Measurements from ENCODE around the gene NANOS1. TPM values are rescaled to one million over a fixed set of nuclear protein-coding genes. Genes with fewer than 3 reads are reported as not detected.

NANOS1 gene
- total RNA-seq, 5 donors from 2014 or later (not counting 1 experiment from before 2014, with no cell fraction given): 0.08 to 0.60 (median 0.38) TPM

GRCh38 chr10:119006451-119007210 lies 22.9 kb upstream of the NANOS1 start:
- WGBS (ENCODE audit: insufficient coverage): 64% methylated on average over 6 of the region's 9 CpGs
- no peaks in the 10 kb centered on the region for H3K36me3 Mint-ChIP-seq
- H3K4me3 Mint-ChIP-seq: no peak overlapping the region
- H3K27ac ChIP-seq (ENCODE audit: low read length): no peak overlapping the region
- no peaks in the 10 kb centered on the region for H3K36me3 ChIP-seq (ENCODE audit: control insufficient read depth in 2 of 2, extremely low read depth in 1 of 2, insufficient read depth in 1 of 2, low read length in 1 of 2)
- no peak overlapping the region for H3K4me3 ChIP-seq (ENCODE audit: control insufficient read depth in 1 of 2, extremely low read depth in 1 of 2, low read length in 1 of 2)
- H3K9me3 Mint-ChIP-seq: no peaks in the 10 kb centered on the region
- no peak for ATAC-seq (replicated peaks in 1 of 4)
- peaks cover 0 to 27% of the 10 kb centered on the region in 2 experiments for H3K27me3 ChIP-seq (replicated peaks in 1 of 2; ENCODE audit: control insufficient read depth in 2 of 2, extremely low read depth in 1 of 2, insufficient read depth in 2 of 2, low read length in 1 of 2)
- H3K27ac Mint-ChIP-seq: no peak overlapping the region
- DNase-seq: no peak
- H3K4me1 ChIP-seq (ENCODE audit: control insufficient read depth in 1 of 2, extremely low read depth in 1 of 2, insufficient read depth in 2 of 2, low read length in 2 of 2): no peaks in the 10 kb centered on the region
- no peaks in the 10 kb centered on the region for H3K9me3 ChIP-seq
- H3K4me1 Mint-ChIP-seq: no peaks in the 10 kb centered on the region
- CTCF ChIA-PET: no interaction called here
- POLR2A ChIA-PET: no interaction called here
- peaks cover 18 to 22% of the 10 kb centered on the region in 2 donors for H3K27me3 Mint-ChIP-seq

- ChIA-PET POLR2A (no interaction called here), CTCF (no interaction called here)
- Histone ChIP-seq H3K4me1 (ENCODE audit: control insufficient read depth in 1 of 2, extremely low read depth in 1 of 2, insufficient read depth in 2 of 2, low read length in 2 of 2) (no peaks in the 10 kb centered on the region), H3K27me3 (replicated peaks in 1 of 2; ENCODE audit: control insufficient read depth in 2 of 2, extremely low read depth in 1 of 2, insufficient read depth in 2 of 2, low read length in 1 of 2) (peaks cover 0 to 25% of the 10 kb centered on the region in 2 experiments), H3K36me3 (ENCODE audit: control insufficient read depth in 2 of 2, extremely low read depth in 1 of 2, insufficient read depth in 1 of 2, low read length in 1 of 2) (no peaks in the 10 kb centered on the region), H3K4me3 (ENCODE audit: control insufficient read depth in 1 of 2, extremely low read depth in 1 of 2, low read length in 1 of 2) (no peak overlapping the region), H3K27ac (ENCODE audit: low read length) (no peak overlapping the region), H3K9me3 (no peaks in the 10 kb centered on the region)
- H3K36me3 Mint-ChIP-seq: no peaks in the 10 kb centered on the region
- WGBS (ENCODE audit: insufficient coverage): 100% methylated on average over 1 of the region's 4 CpGs
- ATAC-seq (replicated peaks in 1 of 4): no peak
- no peak overlapping the region for H3K27ac Mint-ChIP-seq
- no peak for DNase-seq
- no peaks in the 10 kb centered on the region for H3K4me1 Mint-ChIP-seq
- no peak overlapping the region for H3K4me3 Mint-ChIP-seq
- peaks cover 17 to 18% of the 10 kb centered on the region in 2 donors for H3K27me3 Mint-ChIP-seq
- no peaks in the 10 kb centered on the region for H3K9me3 Mint-ChIP-seq
Measured at GRCh38 chr10:119007211-119007574, 22.3 kb upstream of the NANOS1 start.

DNA sequence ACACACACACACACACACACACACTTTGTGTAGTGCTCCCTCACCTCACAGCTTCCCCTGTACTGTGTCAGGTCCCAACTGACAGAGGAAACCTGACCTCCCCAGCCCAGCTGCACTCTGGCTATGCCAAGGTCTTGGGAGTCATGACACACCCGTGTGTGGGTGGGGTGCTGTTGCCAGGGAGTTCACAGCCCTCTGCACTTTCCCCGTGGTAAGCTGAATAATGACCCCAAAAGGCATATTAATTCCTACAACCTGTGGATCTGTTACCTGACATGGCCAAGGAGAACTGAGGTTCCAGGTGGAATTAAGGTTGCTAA lies 8.9 kb upstream of the NANOS1 start:
- no peaks in the 10 kb centered on the region for H3K36me3 Mint-ChIP-seq
- no peaks in the 10 kb centered on the region for H3K36me3 ChIP-seq (ENCODE audit: control insufficient read depth in 2 of 2, extremely low read depth in 1 of 2, insufficient read depth in 1 of 2, low read length in 1 of 2)
- H3K4me3 Mint-ChIP-seq: no peak overlapping the region
- no peak overlapping the region for H3K27ac ChIP-seq (ENCODE audit: low read length)
- no peak overlapping the region for H3K4me3 ChIP-seq (ENCODE audit: control insufficient read depth in 1 of 2, extremely low read depth in 1 of 2, low read length in 1 of 2)
- no CpG with 5 or more reads among the region's 2 CpGs for WGBS (ENCODE audit: insufficient coverage)
- ATAC-seq (replicated peaks in 1 of 4) (no peak), DNase-seq (no peak)
- ChIA-PET POLR2A (no interaction called here), CTCF (no interaction called here)
- no peak overlapping the region for H3K27ac Mint-ChIP-seq
- peaks cover 3 to 10% of the 10 kb centered on the region in 2 donors for H3K27me3 Mint-ChIP-seq
- H3K4me1 ChIP-seq (ENCODE audit: control insufficient read depth in 1 of 2, extremely low read depth in 1 of 2, insufficient read depth in 2 of 2, low read length in 2 of 2): no peaks in the 10 kb centered on the region
- no peaks in the 10 kb centered on the region for H3K9me3 Mint-ChIP-seq
- no peaks in the 10 kb centered on the region for H3K9me3 ChIP-seq
- H3K4me1 Mint-ChIP-seq: no peaks in the 10 kb centered on the region
- H3K27me3 ChIP-seq (replicated peaks in 1 of 2; ENCODE audit: control insufficient read depth in 2 of 2, extremely low read depth in 1 of 2, insufficient read depth in 2 of 2, low read length in 1 of 2): peaks cover 0 to 9% of the 10 kb centered on the region in 2 experiments

DNA sequence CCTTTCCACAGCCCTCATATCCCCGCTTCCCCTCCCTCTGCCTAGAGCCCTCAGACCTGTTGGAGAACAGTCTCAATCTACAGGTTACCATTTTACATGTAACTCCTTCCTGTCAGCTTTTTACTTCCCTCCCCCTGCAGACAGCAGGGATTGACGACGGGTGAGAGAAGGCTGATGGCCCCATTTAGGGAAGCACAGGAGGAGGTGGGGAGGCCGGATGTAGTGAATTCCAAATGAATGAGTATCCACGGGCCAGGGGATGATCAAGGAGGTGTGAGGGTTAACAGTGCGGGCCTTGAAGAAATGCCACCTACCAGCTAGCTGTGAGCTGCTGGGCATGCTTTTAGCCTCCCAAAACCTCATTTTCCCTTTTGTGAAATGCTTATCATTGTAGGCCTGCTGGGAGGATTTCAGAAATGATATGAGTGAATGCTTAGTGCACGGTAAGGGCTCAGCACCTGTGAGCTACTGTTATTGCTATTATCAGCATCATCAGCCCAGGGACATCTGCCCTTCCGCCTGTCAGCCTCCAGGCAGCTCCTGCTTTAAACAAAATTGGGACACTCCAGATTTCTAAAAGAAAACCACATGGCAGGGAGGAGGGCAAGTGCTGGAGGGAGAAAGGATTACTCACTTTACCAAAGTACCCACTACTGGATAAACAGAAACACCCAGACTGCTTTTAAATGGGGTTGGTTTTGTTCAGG lies 6.5 kb upstream of the NANOS1 start:
- no peaks in the 10 kb centered on the region for H3K4me1 ChIP-seq (ENCODE audit: control insufficient read depth in 1 of 2, extremely low read depth in 1 of 2, insufficient read depth in 2 of 2, low read length in 2 of 2)
- DNase-seq (no peak), ATAC-seq (replicated peaks in 1 of 4) (no peak)
- ChIA-PET POLR2A (no interaction called here), CTCF (interaction anchor here in 1 of 2 donors (1.1 kb wide), 2 partner anchors 454 to 836 kb away, joined by 3 to 6 read pairs; no protein-coding TSS in a partner anchor)
- WGBS (ENCODE audit: insufficient coverage): no CpG with 5 or more reads among the region's 8 CpGs
- Mint-ChIP-seq H3K9me3 (no peaks in the 10 kb centered on the region), H3K27ac (no peak overlapping the region), H3K4me3 (no peak overlapping the region), H3K27me3 (peaks cover 0 to 9% of the 10 kb centered on the region in 2 donors), H3K4me1 (peaks cover 0 to 3% (median 0%) of the 10 kb centered on the region in 3 donors), H3K36me3 (no peaks in the 10 kb centered on the region)
- no peak overlapping the region for H3K4me3 ChIP-seq (ENCODE audit: control insufficient read depth in 1 of 2, extremely low read depth in 1 of 2, low read length in 1 of 2)
- no peaks in the 10 kb centered on the region for H3K9me3 ChIP-seq
- no peaks in the 10 kb centered on the region for H3K36me3 ChIP-seq (ENCODE audit: control insufficient read depth in 2 of 2, extremely low read depth in 1 of 2, insufficient read depth in 1 of 2, low read length in 1 of 2)
- H3K27me3 ChIP-seq (replicated peaks in 1 of 2; ENCODE audit: control insufficient read depth in 2 of 2, extremely low read depth in 1 of 2, insufficient read depth in 2 of 2, low read length in 1 of 2): peaks cover 0 to 2% of the 10 kb centered on the region in 2 experiments
- H3K27ac ChIP-seq (ENCODE audit: low read length): no peak overlapping the region

GRCh38 chr10:119023553-119023868 lies 6.0 kb upstream of the NANOS1 start:
- H3K27ac Mint-ChIP-seq: no peak overlapping the region
- peaks cover 0 to 7% (median 0%) of the 10 kb centered on the region in 3 donors for H3K4me1 Mint-ChIP-seq
- Histone ChIP-seq H3K9me3 (no peaks in the 10 kb centered on the region), H3K36me3 (ENCODE audit: control insufficient read depth in 2 of 2, extremely low read depth in 1 of 2, insufficient read depth in 1 of 2, low read length in 1 of 2) (no peaks in the 10 kb centered on the region), H3K4me1 (ENCODE audit: control insufficient read depth in 1 of 2, extremely low read depth in 1 of 2, insufficient read depth in 2 of 2, low read length in 2 of 2) (no peaks in the 10 kb centered on the region), H3K27me3 (replicated peaks in 1 of 2; ENCODE audit: control insufficient read depth in 2 of 2, extremely low read depth in 1 of 2, insufficient read depth in 2 of 2, low read length in 1 of 2) (no peaks in the 10 kb centered on the region), H3K4me3 (ENCODE audit: control insufficient read depth in 1 of 2, extremely low read depth in 1 of 2, low read length in 1 of 2) (no peak overlapping the region), H3K27ac (ENCODE audit: low read length) (no peak overlapping the region)
- POLR2A ChIA-PET: no interaction called here
- WGBS (ENCODE audit: insufficient coverage): 71% methylated on average over 5 of the region's 8 CpGs
- peaks cover 0 to 6% of the 10 kb centered on the region in 2 donors for H3K27me3 Mint-ChIP-seq
- no peak overlapping the region for H3K4me3 Mint-ChIP-seq
- CTCF ChIA-PET: interaction anchor here in 1 of 2 donors (1.1 kb wide), 1 partner anchor 454 kb away, joined by 3 read pairs; no protein-coding TSS in a partner anchor
- H3K9me3 Mint-ChIP-seq: no peaks in the 10 kb centered on the region
- DNase-seq (no peak), ATAC-seq (replicated peaks in 1 of 4) (no peak)
- H3K36me3 Mint-ChIP-seq: no peaks in the 10 kb centered on the region

DNA sequence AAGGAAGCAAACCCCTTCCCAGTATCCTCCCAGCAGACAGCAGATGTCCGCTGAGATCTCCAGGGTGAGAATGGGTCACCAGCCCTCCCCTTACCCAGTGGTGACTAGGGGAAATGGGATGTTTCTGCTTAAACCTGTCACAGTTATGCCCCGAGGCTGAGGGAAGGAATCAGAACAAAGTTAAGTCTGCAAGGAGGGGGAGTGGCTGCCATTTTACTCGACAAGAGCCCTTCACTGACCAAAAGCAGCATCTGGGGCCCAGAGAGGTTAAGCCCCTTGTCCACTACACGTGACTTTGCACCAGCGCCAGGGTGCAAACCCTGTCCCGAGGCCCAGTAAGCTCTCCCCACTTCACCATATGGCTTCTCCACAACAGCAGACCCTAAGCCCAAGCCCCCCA lies 4.6 kb upstream of the NANOS1 start:
- peaks cover 0 to 7% of the 10 kb centered on the region in 2 experiments for H3K4me1 ChIP-seq (ENCODE audit: control insufficient read depth in 1 of 2, extremely low read depth in 1 of 2, insufficient read depth in 2 of 2, low read length in 2 of 2)
- H3K36me3 ChIP-seq (ENCODE audit: control insufficient read depth in 2 of 2, extremely low read depth in 1 of 2, insufficient read depth in 1 of 2, low read length in 1 of 2): no peaks in the 10 kb centered on the region
- no peaks in the 10 kb centered on the region for H3K9me3 ChIP-seq
- Mint-ChIP-seq H3K36me3 (no peaks in the 10 kb centered on the region), H3K4me1 (peaks cover 0 to 7% (median 2%) of the 10 kb centered on the region in 3 donors), H3K27me3 (no peaks in the 10 kb centered on the region), H3K27ac (no peak overlapping the region), H3K9me3 (no peaks in the 10 kb centered on the region), H3K4me3 (no peak overlapping the region)
- CTCF ChIA-PET: no interaction called here
- no peak overlapping the region for H3K4me3 ChIP-seq (ENCODE audit: control insufficient read depth in 1 of 2, extremely low read depth in 1 of 2, low read length in 1 of 2)
- POLR2A ChIA-PET: no interaction called here
- no peak overlapping the region for H3K27ac ChIP-seq (ENCODE audit: low read length)
- no peak for DNase-seq
- ATAC-seq (replicated peaks in 1 of 4): no peak
- 47% methylated on average over 5 of the region's 6 CpGs for WGBS (ENCODE audit: insufficient coverage)
- H3K27me3 ChIP-seq (replicated peaks in 1 of 2; ENCODE audit: control insufficient read depth in 2 of 2, extremely low read depth in 1 of 2, insufficient read depth in 2 of 2, low read length in 1 of 2): peaks cover 0 to 7% of the 10 kb centered on the region in 2 experiments
